ENCODE measurements around the gene CD83.
"Not testable (repeated sequence)": the region's sequence is repeated elsewhere in the genome, so short reads cannot be mapped to it uniquely, and the experiment has no call there.

Gene CD83

GRCh38 chr6:14128012-14128411 is 10.4 kb downstream of the CD83 start:
- no peak for DNase-seq

DNA sequence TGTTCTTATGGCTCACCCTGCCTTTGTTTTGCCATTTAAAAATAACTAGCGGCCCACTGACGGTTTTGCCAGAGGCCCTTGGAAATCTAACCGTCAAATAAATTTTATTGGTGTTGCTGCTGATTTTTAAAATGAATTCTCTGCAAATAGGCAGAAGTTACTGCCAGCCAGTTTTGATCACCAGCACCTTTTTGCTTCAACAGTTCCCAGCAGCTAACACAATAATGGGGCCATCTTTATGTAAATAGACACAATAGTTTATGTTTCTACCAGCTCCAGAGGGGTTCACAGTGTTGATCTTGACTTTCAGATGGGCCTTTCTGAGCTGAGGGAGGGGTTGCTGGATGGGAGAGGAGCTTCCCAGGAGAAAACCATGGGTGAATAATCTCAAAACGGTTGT is 11.2 kb downstream of the CD83 start:
- no peak for DNase-seq

GRCh38 chr6:14129575-14129974 is 12.0 kb downstream of the CD83 start:
- no peak for DNase-seq

DNA sequence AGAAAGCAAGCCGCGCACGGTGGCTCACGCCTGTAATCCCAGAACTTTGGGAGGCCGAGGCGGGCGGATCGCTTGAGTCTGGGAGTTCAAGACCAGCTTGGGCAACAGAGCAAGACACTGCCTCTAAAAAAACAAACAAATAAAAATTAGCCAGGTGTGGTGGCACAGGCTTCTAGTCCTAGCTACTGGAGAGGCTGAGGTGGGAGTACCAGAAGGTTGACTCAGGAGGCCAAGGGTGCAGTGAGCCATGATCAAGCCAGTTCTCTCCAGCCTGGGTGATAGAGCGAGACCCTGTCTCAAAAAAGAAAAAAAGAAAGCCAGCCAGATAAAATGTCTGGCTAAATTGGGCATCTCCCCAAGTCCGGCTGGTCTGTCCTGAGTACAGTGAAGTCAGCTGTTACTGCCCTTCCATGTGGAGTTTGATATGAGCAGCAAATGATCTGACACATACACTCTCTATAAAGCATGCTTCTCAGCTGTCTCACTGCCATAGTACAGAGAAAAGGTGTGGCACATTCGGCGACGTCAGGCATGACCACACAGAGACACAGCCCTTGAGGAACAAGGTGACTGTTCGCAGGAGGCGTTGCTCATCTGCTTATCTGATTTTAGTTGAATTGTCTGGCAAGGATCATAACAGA is 13.0 kb downstream of the CD83 start:
- DNase-seq, result no peak

DNA sequence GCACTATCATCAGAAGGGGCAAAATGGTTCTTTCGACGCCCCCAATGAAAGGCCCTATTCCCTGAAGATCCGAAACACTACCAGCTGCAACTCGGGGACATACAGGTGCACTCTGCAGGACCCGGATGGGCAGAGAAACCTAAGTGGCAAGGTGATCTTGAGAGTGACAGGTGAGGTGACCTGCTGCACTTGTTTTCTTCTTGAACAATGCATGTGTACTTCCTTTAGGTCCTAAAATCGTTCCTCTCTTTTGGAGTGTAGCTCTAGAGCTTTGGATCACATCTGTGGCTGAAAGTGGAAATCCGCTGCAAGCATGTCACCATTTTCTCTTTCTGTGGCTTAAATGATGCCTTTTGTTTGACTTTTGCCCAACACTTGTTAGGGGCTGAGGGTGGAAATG is 14.0 kb downstream of the CD83 start:
- no peak for DNase-seq

DNA sequence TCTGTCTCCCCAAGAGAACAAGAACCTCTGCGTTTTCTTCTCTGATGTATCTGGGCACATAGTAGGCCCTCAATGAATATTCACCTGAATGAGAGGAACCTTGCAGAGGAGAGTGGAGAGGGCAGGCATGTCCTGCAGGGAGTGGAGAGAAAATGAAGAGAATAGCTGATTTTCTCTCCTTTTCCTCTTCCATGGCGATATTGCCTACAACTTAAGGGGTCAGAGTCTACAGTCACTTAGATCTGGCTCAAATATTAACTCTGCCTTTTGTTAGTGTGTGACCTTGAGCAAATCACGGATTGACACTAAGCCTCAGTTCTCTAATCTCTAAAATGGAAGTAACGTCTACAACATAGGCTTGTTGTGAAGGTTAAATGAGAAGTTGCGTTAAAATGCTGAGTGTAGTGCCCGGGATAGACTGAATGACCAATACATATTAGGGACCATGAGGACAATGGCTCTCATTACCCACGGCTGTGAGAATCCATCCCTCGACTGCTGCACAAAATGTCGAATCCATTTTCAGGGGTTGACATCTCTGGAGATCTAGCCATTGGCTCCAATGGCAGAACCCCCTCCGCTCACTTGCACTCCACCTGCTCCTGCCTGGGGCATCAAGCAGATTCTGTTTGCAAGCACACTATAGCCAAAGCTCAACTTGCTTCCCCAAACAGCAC is 14.8 kb downstream of the CD83 start:
- DNase-seq, result no peak

DNA sequence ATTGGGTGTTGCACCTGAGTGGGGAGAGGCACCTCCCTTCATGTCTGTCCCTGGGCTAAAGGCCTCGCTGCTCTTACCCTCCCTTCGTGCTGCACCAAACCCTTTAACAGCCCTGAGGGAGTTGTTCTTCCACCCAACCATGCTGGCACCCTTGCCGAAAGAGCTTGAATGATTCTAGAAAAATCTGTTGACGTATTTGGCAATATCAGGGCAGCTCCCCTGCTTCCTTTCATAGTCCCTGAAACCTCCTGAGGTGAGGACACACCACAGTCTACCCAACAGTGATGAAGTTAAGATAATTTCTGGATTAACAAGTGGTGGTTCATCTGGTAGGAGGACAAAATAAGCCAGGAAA is 15.3 kb downstream of the CD83 start:
- no peak for DNase-seq

DNA sequence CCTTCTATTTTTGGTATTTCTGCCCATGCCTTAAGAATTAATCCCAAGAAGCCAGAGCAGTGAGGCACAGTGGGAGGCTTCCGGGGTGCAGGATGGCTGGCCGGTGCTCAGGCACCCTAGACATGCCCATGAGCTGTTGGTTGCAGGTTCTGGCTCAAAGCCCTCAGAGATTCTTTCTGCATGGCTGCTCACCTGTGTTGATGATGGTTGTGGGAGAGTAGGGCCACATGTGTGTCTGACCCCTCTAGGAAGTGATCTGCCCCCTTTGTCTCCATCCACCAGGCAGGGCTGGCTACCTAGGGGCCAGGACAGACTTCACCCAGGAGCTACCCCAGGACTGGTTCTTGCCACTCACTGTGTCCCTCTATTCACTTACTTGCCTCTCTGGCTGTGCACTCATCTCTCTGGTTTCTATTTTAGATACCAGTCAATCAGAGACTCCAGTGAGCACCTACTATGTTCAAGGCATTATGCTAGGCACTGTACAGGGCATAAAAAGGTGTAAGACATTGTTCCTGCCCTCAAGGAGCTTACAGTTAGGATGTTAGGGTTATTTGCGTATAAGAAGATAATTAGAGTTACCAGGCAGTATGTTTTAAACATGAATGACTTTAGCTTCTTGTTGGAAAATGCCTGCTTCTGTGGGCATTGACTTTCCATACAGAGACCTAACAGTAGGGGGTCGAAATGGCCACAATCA is 16.8 kb downstream of the CD83 start:
- no peak for DNase-seq

- no peak for DNase-seq
Measured at GRCh38 chr6:14135893-14136539, 18.4 kb downstream of the CD83 start.

DNA sequence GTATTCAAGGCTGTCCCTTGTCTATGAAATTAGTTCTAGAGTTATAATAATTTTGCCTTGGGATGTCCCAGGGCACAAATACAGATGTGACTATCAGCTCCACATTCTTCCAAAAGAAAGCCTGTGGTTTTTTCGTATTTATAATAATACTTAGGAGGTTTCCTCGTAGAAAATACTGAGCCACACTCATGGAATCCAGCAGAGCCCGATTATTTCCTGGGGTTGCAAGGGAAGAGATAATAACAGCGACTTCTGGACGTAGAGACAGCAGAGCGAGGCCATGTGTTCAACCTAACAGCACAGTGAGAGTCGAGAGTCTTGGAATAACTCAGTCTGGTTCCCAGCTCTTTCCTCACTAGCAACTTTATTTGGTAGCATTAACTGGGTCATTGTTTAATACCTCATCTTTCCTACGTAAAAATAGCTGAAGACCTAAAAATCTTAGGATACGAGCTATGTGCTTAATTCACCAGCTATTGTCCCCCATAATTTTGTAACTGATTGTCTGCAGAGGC is 21.2 kb downstream of the CD83 start:
- DNase-seq, result no peak

DNA sequence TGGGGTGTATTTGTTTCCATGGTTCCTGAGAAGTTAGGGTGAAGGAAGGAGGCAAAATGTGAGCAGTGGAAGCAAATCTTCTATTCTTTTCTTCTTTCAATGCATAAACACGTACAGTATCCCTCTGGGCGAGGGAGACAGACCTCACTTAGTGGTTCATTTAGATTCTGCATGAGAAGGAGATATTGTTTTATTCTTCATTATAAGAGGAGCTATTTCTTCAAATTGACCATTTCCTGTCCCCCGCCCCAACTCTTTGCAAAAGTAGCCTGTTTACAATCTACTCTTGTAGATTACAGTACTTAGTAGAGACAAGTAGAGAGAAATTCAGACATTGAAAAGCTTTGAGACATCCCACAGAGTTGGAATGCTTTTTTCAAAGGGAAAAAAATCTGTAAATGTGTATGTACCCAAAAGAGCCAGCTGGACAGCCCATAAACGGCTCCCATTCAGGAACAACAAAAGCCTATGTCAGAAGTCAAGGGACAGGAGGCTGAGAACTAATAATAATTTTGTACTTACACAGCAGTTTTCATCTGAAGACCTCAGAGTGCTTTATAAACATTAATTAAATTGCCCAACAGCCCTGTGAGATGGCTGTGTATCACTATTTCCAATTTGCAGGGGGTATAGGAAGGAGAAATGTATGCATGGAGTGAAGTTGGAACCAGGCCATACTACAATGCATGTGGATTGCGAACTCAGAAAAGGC is 23.9 kb downstream of the CD83 start:
- DNase-seq, result no peak

GRCh38 chr6:14142063-14142450 is 24.5 kb downstream of the CD83 start:
- no peak for DNase-seq

DNA sequence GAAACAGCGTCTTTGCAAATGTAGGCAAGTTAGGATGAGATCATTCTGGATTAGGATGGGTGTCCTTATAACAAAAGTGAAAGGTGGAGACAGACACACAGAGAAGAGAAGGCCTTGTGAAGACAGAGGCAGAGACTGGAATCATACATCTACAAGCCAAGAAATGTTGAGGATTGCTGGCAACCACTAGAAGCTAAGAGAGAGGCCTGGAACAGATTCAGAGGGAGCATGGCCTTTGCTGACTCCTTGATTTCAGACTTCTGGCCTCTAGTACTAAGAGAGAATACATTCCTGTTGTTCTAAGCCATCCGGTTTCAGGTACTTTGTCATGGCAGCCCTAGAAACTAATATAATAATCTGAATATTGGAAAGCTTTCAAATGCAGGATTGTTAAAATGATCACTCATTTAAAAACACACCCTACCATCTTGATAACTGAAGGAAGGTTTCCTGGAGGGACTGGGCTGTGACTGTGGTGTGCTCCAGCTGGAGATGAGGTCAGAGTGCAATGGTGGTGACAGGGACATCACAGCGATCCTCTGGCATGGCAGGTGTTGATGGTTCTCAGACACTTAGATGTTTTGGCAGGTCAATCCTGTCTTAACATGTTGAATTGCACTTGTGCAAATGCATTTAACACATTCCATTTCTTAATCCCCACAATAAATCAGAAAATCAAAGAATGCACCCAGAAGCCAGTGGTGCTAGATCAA is 25.1 kb downstream of the CD83 start:
- no peak for DNase-seq

DNA sequence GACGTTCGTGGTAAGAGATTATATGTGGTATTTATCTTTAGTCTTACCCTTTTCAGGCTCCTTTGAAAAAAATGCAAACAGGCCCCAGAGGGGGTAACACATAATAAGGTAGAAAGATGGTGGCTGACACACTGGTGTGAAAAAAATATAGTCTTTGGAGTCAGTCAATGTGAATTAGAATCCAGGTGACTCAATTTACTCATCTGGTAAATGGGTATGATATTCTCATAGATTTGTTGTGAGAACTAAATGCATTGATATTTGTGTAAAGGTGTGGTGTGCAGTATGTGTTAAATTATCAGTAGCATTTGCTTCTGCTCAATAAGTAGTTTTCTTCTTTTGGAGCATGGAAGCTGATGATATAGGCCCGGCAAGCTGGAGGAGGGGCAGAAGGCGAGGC is 25.7 kb downstream of the CD83 start:
- DNase-seq, result no peak

DNA sequence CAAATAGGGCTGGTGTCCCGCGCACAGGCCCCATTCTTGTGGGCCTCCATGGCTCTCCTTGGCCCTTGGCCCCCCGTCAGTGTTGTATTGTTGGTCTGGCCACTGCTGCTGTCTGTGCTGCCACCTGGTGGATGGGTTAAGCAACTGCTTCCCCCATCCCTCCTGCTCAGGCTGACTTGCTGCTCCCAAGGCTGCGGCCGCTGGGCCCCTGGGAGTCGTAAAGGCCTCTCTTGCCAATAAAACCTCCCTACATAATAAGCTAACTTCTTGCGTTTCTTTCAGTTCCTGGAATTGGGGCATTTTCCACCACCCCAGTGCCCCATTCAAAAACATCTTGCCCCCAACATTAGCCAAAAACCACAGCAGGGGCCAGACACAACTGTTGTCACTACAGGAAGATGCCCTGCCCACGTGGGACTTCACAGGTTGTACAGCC is 27.1 kb downstream of the CD83 start:
- no peak for DNase-seq

DNA sequence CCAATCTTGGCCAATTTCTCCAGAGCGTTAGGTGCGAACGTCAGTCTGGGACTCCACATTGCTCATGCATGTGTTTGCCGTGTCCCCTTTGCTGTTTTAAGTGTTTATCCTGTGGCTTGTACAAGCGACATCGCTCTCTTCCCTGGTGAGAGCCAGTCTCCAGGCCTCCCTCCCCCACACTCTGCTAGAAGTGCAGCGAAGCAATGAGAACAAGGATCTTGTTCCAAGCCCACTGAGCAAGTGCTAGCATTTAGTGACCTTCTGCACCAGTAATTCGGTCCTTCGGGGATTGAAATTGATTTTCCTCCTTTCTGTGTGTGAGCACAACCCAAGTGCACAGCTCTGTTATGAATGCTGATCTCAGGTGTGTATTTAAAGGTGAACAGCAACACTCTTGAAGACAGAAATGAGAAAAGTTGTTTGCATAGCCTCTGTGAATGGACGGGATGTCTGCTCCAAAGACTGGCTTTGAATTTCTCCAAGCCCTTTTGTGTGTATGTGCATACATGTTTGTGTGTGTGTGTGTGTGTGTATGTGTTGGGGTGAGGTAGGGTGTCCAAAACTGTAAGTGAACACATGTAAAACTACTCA is 29.0 kb downstream of the CD83 start:
- peak; percentile 75 for DNase-seq

GRCh38 chr6:14147891-14148290 is 30.3 kb downstream of the CD83 start:
- DNase-seq, result peak; percentile 7

DNA sequence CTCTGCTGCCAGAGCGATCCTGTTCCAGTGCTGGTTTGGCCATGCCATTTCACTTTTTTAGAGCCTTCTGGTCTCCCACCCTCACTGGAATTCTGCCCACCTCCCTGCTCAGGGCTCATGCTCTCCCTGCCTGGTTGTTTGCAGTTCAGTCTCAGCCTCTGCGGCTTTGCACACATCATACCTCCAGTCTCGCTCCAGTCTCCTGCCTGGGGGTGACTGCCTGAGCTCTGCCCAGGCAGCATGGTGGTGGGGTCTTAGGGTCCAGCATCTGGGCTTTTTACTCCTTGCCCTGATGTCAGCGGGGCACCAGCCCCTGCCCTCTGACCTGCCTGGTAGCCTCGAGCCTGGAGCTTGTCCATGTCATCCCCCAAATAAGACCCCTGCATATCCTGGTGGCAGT is 30.9 kb downstream of the CD83 start:
- no peak for DNase-seq

DNA sequence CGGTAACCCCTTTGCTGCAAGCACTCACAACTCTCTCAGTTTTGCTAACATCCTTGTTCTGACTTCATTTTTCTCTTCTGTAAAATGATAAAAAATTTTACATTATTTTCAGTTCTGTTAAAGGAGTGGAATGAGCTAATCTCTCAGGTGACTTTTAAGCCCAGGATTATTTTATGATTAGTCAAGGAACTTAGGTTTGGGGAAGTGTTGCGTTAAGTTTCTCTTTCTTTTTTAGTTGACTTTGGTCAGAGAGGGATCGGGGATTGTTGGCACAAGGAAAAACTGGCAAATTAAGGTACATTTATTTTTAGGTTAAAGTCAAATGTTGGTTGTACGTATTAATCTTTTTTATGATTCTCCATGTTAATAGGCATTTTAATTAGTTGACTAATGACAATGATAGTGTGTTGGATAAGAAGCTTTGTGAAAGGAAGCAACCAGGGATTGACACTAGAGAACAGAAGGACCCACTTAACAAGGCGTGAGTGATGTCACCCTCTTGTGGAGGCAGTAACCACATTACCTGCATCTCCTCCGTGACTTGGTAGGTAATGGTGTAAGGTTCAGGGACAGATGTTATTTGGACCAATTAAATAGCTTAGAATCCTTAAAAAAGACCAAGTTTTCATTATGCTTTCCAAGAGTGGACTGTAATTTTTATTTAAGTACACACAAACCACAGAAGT is 31.6 kb downstream of the CD83 start:
- no peak for DNase-seq

- no peak for DNase-seq
Measured at GRCh38 chr6:14149739-14150130, 32.2 kb downstream of the CD83 start.

DNA sequence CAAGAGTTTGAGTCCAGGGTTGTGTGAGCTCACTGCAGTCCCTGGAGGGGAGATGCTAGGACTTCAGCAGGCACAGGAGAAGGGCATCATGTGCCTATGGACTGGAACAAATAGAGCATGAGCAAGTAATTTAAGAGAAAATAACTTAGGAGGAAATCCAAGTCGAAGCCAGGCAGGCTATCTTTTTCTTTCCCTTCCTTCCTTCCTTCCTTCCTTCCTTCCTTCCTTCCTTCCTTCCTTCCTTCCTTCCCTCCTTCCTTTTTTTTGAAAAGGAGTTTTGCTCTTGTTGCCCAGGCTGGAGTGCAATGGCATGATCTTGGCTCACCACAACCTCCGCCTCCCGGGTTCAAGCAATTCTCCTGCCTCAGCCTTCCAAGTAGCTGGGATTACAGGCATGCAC is 33.7 kb downstream of the CD83 start:
- DNase-seq, result not testable (repeated sequence)
